GM18511 (cell line): ENCODE data around the gene PI4K2B.
"Not testable (repeated sequence)": the region's sequence is repeated elsewhere in the genome, so short reads cannot be mapped to it uniquely, and the experiment has no call there.

Experiments used
- ATAC-seq: cut with Tn5 transposase; IDR thresholded peaks from one replicate; pipeline ENCODE4 v1.9.1; 2021; ENCODE audit warnings: mild to moderate bottlenecking, moderate library complexity; ENCODE audit not compliant: unreplicated experiment

Gene PI4K2B

DNA sequence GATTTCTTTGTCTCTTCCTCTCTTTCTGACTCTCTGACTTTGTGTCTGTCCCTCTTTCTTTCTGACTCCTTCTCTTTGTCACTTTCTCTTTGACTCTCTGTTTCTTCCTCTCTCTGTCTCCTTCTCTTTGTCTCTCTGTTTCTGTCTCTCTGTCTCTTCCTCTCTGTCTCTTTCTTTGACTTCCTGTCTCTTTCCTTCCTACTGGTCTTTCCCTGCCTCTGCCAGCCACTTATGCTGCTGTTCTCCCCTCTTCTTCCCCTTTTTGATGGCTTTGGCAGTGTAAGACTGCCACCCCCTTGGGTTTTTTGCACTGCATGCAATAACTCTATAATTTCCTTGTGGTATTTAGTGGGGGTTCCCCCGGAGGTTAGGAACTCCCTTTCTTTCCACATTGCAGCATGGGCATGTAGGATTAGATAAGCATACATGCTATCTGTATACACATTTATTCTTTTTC is 6.9 kb downstream of the PI4K2B start:
- peak; percentile 76 for ATAC-seq

DNA sequence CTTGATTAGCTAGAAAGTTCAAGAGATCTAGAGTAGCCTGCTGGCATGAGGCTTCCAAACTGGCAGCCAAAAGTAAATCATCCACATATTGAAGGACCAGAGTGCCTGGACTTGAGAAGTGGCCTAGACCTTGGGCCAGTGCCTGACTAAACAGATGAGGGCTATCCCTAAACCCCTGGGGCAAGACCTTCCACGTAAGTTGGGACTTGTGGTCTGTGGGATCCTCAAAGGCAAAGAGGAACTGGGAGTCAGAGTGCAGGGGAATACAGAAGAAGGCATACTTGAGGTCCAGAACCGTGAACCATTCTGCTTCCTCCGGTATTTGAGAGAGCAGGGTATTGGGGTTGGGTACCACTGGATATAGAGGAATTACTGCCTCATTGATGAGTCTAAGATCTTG is 8.4 kb downstream of the PI4K2B start:
- not testable (repeated sequence) for ATAC-seq

DNA sequence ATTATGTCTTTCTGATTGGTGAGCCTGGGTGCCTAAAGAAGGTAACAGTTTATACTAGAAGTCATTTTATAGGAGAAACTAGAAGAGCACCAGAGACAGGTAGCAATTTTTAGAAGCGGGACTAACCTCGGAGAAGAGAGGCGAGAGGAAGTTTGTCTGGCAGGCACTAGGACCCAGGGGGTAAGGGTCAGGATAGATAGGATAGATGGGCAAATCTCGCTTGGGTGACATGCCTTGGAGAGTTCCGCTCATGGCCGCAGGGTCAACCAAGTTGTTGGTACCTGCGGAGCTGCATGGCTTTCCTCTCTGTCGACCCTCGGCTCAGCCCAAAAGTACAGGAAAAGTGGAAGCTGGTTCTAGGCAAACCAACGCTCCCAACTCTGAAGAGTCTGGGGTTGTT is 11.3 kb downstream of the PI4K2B start:
- ATAC-seq, result no peak

DNA sequence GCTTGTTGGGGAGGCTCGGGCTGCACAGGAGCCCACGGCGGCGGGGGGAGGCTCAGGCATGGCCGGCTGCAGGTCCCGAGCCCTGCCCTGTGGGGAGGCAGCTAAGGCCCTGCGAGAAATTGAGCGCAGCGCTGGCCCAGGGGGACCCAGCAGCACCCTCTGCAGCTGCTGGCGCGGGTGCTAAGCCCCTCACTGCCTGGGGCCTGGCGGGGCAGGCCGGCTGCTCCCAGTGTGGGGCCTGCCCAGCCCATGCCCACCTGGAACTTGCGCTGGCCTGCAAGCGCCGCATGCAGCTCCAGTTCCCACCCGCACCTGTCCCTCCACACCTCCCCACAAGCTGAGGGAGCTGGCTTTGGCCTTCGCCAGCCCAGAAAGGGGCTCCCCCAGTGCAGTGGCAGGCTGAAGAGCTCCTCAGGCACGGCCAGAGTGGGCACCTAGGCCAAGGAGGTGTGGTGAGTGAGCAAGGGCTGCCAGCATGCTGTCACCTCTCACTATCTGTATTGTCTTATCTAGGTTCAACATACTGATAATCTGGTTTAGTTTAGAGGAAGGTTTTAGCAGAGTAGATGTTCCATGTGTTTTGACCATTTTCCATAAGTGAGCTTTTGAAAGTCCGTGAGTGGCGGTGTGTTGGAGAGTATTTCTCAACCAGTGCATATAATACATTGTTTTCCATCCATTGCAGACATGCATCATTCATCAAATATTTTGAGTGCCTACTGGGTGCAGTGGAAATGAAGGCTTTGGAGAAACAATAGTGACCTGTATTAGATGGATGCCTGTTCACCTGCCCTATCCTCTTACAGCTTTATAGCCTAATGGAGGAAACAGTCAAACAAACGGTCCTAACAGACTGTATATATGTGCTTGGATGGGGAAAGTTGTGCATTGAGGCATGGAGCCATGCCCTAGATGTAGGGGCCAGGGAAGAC is 13.1 kb downstream of the PI4K2B start:
- ATAC-seq, result no peak

DNA sequence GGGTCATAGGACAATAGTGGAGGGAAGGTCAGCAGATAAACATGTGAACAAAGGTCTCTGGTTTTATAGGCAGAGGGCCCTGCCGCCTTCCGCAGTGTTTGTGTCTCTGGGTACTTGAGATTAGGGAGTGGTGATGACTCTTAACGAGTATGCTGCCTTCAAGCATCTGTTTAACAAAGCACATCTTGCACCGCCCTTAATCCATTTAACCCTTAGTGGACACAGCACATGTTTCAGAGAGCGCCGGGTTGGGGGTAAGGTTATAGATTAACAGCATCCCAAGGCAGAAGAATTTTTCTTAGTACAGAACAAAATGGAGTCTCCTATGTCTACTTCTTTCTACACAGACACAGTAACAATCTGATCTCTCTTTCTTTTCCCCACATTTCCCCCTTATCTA is 15.0 kb downstream of the PI4K2B start:
- ATAC-seq, result not testable (repeated sequence)

DNA sequence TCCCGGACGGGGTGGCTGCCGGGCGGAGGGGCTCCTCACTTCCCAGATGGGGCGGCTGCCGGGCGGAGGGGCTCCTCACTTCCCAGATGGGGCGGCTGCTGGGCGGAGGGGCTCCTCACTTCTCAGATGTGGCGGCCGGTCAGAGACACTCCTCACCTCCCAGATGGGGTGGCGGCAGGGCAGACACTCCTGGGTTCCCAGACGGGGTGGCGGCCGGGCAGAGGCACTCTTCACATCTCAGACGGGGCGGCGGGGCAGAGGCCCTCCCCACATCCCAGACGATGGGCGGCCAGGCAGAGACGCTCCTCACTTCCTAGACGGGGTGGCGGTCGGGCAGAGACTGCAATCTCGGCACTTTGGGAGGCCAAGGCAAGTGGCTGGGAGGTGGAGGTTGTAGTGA is 15.7 kb downstream of the PI4K2B start:
- not testable (repeated sequence) for ATAC-seq

DNA sequence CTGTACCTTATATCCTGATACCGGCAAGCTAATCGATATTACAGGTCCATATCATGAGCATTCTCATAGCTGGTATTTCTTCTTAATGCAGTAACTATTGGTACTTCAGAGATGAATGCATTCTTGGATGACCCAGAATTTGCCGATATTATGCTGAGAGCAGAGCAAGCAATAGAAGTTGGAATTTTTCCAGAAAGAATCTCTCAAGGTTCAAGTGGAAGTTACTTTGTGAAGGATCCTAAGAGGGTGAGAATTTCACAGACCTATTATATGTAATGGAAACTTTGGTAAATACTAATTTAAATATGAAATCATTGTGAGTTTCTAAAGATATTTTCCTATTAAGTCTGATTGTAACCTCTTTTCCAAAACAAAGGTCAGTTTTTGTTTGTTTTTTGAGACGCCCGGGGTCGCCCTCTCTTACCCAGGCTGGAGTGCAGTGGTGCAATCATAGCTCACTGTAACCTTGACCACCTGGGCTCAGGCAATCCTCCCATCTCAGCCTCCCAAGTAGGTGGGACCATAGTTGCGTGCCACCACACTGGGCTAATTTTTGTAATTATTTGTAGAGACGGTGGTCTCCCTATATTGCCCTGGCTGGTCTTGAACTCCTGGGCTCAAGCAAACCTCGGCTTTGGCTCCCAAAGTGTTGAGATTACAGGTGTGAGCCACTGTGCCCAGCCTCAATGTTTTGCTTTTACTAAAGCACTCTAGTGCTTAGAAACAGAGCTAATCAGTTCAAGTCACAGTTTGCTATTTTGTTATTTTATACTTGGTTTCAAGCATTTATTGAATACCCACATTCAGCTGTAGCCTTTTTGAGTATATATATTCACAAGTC is 18.6 kb downstream of the PI4K2B start:
- ATAC-seq, result no peak

DNA sequence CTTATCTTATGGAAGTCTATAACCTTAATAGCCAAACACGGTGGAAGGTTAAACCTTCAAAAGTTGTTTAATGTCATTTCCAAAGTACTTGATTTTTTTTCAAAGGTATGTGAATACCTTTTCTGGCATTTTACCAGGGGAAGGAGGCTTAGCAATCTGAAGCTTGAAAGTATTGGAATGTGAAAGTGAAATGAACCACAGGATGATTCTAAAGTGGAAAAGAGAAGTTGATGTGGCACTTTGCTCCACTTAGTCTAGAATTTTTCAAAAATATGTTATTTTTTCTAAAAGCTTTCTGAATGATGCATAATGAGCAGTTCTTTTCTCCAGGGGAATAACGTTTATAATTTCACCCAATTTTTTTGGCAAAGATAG is 19.2 kb downstream of the PI4K2B start:
- no peak for ATAC-seq

DNA sequence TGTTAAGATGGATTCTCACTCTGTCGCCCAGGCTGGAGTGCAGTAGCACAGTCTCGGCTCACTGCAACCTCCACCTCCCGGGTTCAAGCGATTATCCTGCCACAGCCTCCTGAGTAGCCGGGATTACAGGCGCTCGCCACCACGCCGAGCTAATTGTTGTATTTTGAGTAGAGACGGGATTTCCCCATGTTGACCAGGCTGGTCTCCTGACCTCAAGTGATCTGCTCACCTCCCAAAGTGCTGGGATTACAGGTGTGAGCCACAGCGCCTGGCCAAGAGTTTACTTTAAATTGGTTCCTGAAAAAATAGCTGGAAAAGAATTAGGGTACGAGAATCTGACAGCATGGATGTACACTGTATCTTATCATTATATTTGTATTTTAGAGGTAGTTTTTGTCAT is 20.0 kb downstream of the PI4K2B start:
- ATAC-seq, result not testable (repeated sequence)

DNA sequence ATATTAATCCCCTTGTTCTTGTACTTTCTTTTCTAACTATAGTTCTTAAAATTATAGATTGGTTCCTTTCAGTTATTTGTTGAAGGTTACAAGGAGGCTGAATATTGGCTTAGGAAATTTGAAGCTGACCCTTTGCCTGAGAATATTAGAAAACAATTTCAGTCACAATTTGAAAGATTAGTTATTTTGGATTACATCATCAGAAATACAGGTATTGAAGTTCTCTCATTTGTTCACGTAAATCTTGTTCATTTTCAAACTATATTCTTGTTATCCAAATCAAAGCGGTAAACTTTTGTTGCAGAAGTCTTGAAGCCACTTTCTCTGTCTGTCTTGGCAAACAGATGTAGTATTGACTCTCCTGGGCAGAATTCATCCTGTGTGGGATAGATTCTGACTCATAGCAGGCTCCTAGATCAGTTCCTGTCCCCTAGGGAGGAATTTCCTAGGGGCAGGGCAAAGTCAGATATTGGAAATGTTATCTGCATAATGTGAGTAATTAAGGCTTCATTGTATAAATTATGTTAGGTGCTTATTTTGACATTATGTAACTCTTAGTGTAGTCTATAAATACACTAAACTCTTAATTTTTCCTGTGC is 25.2 kb downstream of the PI4K2B start:
- no peak for ATAC-seq

DNA sequence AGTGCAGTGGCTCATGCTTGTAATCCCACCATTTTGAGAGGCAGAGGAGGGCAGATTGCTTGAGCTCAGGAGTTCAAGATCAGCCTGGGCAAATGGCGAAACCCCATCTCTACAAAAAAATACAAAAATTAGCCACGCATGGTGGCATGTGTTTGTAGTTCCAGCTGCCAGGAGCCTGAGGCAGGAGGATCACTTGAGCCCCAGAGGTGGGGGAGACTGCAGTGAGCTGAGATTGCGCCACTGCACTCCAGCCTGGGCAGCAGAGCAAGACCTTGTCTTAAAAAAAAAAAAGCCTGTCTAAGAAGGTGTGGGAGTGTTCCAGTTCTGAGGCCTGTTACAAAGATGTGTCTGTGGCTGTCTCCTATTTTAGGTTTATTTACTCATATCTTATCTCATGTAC is 38.0 kb downstream of the PI4K2B start:
- ATAC-seq, result no peak

DNA sequence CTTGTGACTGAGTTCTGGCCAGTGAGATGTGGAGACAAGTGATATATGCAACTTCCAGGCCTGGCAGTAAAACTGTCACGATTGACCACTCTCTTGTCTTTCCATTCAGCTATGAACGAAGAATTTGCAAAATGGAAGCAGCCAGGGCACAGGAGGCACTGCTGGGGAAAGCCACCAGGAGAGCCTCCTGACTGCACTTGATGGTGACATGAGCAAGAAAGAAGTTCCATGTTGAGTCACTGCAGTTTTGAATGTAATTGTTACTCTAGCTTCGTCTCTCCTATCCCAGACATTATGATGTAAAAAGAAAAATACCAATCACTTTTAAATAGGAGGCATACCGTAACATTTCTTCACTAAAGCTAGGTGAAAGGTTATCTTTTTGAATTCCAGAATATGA is 46.4 kb downstream of the PI4K2B start:
- no peak for ATAC-seq

DNA sequence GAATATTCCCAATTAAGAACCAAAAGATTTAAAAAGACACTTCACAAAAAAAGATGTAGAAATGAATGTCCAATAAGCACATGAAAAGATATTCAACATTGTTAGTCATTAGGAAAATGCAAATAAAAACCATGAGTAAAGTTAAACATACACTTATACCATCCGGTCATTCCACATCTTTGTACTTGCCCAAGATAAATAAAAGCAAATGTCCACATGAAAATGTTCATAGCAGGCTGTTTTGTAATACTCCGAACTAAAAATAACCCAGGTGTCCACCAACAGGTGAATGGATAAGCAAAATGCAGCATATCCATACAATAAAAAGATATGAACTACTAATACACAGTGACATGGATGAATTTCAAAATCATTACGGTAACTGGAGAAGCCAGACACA is 50.1 kb downstream of the PI4K2B start:
- ATAC-seq, result no peak

DNA sequence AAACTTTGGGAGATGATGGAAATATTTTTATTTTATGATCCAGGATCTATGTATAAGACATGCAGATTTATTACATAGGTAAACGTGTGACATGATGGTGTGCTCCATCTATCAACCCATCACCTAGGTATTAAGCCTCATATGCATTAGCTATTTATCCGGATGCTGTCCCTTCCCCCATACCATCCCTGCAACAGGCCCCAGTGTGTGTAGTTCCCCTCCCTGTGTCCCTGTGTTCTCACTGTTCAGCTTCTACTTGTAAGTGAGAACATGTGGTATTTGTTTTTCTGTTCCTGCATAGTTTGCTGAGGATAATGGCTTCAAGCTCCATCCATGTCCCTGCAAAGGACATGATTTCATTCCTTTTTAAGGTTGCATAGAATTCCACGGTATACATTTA is 50.6 kb downstream of the PI4K2B start:
- no peak for ATAC-seq

DNA sequence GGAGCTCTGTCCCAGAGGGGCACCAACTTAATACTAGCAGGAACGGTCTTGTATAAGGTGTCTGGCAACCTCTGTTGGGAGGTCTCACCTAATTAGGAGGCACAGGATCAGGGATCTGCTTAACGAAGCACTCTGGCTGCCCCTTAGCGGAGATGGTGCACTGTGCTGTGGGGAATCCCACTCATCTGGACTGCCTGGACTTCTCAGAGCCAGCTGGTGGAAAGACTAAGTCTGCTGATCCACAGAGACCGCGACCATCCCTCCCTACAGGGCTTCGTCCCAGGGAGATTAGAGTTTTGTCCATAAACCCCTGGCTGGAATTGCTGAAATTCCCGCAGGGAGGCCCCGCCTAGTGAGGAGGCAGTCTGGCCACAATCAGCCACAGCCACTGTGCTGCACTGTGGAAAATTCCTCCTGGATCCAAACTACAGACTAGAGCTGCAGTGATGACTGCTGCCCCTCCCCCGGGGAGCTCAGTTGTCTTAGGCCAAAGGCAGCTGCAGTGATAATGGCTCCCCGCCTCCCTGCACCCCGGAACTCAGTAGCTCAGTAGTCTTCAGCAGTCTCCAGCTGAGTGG is 56.7 kb downstream of the PI4K2B start:
- no peak for ATAC-seq

DNA sequence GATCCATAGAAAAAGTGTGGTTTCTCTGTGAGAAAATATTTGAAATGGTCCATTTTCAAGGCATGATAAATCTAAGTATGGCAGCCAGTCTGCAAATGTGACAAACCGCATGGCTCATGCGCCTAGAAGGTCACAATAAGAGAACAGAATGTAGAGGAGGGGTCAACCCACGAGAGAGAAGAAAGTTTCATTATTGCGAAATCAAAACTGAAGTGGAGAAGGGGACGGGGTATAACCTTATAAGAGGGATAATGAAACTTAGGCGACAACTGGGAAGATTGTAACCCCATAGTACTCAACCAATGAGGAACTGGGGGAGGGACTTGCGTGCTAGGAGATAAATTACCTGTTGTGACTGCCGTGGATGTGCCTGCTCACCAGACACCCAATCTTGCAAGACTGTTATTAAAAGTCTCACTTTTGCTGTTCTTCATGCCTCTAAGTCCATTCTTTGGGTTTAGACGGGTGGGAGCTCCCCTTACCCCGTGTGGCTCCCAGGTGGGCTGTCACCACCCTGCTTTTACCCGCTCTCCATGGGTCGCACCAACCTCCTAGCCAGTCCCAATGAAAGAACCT is 57.4 kb downstream of the PI4K2B start:
- no peak for ATAC-seq

DNA sequence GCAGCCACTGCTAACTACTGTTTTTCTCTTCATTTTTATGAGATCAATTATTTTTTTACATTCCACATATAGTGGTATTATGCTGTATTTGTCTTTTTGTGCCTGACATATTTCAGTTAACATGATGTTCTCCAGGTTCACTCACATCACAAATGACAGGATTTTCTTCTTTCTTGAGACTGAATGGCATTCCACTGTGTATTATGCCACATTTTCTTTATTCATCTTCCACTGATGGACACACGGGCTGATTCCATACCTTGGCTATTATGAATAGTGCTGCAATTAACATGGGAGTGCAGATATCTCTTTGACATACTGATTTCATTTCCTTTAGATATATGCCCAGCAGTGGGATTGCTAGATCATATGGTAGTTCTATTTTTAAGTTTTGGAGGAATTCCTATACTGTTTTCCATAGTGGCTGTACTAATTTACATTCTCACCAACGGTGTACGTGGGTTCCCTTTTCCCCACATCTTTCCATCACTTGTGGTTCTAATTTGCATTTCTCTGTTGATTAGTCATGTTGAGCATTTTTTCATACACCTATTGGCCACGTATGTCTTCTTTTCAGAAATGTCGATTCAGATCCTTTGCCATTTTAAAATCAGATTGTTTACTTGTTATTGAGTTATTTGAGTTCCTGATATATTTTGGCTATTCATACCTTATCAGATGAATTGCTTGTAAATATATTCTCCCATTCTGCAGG is 63.9 kb downstream of the PI4K2B start:
- ATAC-seq, result no peak

DNA sequence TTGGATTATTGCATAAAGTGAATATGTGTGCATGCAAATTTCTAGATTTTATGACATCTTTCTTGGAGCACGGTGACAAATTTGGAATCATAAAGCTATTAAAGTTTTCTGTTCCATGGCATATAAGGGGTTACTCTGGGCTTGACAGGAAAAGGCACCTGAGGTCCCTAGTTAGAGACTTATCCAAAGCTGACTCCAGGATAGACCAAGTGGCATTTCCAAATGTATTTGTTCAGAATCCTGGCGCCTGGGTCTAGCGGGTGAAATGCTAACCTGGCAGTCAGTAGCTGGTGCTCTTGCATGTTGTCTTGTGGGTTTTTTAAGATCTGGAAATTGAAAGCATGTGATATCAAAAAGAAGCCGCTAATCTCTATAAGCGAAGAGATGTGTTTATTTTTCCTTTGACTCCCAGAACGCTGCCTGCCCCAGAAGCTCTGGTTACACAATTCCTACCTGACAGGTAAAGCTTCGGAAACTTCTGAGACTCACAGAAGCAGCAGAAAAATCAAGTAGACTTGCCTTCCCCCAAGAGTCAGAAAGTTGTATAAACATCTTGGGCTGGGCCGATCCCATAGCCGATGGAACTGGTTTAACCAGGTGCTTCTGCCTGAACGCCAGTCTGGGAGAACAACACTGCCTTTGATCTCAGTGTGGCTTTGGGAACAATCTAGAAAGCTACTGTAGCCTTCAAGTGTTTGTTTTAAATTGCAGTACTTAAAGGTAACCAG is 65.8 kb downstream of the PI4K2B start:
- ATAC-seq, result no peak

DNA sequence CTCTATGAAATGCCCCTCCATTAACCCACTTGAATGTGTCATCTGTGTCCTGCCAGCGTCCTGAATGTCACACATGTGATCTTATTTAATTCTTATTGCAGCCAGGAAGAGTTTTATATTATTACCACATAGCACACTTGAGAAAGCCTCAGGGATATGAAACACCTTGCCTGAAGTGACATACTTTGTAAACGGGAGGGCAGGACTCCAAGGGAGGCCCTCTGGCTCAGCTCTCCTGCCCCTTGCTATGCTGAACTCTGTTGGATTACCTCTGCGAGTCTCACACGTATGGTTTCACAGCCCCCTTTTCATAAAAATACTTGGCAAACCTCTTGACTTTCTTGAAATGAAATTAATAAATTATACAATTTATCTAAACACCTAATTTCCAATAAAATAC is 67.6 kb downstream of the PI4K2B start:
- no peak for ATAC-seq

DNA sequence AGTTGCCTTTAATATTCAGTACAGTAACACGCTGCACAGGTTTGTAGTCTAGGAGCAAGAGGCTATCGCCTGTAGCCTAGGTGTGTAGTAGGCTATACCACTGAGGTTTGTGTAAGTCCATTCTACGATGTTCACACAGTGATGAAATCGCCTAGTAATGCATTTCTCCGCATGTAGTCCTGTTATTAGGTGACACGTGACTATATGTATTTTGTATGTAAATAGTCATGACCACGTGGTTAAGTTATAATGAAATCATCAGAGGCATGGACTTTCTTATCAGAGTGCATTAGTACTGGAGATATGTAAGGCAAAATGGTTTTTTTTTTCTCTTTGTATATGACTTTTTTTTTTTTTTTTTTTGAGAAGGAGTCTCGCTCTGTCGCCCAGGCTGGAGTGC is 68.8 kb downstream of the PI4K2B start:
- ATAC-seq, result no peak
